ENCODE results near the gene NSD1.

DNA sequence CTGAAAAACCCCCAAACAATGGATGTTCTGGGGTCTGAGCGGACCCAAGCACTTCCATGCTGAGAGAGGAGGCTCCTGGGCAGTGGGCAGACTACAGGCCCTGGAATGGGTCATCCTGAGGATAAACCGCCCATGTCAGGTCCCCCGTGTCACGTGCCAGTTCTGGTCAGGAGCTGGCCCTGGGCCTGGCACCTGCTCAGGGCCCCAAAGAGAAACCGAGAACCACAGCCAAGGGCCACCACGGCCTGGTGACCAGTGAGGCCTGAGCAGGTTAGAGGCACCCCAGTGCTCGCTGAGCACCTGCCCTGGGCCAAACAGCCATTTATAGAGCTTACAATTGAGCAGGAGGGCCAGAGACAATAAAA, 202.1 kb downstream of the NSD1 start:
- TF ChIP-seq, protein P1, sequence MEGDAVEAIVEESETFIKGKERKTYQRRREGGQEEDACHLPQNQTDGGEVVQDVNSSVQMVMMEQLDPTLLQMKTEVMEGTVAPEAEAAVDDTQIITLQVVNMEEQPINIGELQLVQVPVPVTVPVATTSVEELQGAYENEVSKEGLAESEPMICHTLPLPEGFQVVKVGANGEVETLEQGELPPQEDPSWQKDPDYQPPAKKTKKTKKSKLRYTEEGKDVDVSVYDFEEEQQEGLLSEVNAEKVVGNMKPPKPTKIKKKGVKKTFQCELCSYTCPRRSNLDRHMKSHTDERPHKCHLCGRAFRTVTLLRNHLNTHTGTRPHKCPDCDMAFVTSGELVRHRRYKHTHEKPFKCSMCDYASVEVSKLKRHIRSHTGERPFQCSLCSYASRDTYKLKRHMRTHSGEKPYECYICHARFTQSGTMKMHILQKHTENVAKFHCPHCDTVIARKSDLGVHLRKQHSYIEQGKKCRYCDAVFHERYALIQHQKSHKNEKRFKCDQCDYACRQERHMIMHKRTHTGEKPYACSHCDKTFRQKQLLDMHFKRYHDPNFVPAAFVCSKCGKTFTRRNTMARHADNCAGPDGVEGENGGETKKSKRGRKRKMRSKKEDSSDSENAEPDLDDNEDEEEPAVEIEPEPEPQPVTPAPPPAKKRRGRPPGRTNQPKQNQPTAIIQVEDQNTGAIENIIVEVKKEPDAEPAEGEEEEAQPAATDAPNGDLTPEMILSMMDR (IDR thresholded peaks at IDR 0.05), result no peak
- TF ChIP-seq POLR2A (IDR thresholded peaks at IDR 0.05), result no peak
